GM21723 (cell line): ENCODE data around the gene MARK1.
A peak's percentile ranks its signal among the peaks of the same experiment; 100 is the strongest.

Source experiments
- ATAC-seq: cut with Tn5 transposase; IDR thresholded peaks from one replicate; pipeline ENCODE4 v1.9.1; 2021; ENCODE audit warnings: mild to moderate bottlenecking, moderate library complexity; ENCODE audit not compliant: unreplicated experiment

MARK1 gene

DNA sequence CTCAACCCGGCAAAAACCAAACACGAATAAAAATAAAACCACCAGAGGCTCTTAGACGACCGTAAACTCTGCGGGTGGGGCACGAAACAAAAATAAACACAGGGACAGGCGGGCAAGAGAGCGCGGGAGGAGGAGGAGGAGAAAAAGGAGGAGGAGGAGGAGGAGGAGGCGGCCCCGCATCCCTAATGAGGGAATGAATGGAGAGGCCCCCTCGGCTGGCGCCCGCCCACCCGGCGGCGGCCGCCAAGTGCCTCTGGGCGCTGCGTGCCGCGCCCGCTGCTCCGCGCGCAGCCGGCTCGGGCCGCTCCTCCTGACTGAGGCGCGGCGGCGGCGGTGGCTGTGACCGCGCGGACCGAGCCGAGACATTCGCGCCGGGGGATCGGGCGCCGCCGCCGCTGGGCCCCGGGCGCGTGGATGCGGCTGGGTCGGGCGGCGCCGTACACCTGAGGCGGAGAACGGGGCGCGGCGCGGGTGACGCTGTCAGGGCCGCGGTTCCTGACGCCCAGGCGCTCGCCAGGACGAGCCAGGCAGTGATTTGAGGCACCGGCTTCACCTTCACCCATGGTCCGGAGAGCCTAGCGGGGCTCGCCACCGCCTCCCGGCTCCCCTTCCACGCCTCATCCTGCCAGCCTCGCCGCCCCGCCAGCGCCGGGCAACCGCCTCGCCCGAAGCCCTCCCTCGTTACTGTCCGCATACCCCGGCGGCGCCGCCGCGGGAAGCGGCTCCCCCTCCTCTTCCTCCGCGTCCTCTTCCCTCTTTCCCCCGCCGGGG is at the start of gene MARK1:
Gene MARK1 (plus strand): TSS at position 229 of the 771 bp plus-strand sequence. CDS start 687 bp downstream, outside the sequence.
- peak; percentile 58 for ATAC-seq

DNA sequence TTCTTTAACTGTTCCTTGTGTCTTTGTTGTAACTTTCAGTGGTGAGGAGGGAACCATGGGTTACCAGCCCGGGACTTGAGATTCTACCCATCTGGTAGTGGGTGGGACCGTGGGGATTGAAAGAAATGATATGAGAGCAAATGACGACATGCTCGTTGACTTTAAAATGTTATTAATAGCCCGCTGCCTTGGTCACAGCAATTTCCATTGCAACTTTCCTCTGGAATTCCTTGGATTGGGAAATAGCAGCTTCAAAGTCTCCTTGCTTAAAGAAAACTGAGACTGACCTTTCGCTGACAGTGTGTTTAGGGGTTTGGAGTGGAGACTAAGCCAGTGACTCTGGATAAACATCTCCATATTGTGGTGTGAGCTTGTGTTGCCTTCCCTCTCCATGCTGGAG is 44.2 kb upstream of the MARK1 start:
- ATAC-seq: no peak

DNA sequence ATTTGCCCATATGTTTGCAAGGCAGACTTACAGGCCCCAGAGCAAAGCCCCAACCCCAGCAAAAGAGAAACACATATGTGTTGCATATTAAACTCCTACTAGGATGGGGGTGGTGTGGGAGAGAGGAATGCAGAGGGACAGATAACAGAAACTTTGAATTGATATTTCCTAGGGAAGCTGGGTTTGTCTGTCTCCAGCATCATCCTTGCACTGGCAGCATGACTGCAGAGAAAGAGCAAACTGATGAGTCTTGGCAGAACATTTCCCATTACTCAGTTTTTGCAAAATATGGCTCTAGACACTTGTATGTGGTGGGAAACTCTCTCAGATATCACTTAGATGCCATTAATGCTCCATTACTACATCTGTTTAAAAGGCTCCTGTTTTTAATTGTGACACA is 43.8 kb upstream of the MARK1 start:
- ATAC-seq: no peak

DNA sequence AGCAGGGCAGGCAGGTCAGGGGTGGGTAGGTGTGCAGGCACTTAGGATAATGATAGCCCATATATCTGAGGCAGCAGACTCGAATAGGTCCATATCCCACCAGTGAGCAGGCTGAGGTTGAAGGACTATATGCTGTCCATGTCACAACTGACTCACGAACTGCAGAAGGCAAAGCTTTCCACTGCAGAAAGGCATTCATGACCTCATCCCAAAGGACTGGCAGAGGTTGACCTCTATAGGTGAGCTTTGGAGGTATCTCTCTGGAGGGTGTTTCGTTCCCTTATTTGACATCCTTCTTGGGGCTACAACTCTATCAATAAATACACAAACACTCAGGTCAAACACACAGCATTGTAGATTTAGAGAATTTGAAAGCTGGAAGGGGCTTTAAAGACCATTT is 42.8 kb upstream of the MARK1 start:
- ATAC-seq: no peak

DNA sequence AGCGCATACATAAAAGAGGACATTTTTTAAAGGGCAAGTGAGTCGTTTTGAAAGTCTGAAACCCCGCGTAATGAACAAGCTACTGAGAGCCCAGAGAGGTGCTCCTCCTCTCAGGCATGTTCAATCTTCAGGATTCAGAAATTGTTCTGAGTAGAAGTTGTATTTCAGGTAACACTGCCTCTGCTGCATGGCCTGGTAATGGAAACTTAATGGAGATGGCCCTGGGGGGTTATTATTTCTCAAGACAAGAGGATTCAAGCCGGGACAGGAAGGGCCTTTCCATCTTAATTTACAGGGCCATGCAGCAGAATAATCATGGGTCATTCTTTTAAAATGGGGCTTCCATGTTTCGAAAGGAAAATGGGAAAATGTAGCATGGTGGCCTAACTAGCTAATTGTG is 42.1 kb upstream of the MARK1 start:
- no peak for ATAC-seq

DNA sequence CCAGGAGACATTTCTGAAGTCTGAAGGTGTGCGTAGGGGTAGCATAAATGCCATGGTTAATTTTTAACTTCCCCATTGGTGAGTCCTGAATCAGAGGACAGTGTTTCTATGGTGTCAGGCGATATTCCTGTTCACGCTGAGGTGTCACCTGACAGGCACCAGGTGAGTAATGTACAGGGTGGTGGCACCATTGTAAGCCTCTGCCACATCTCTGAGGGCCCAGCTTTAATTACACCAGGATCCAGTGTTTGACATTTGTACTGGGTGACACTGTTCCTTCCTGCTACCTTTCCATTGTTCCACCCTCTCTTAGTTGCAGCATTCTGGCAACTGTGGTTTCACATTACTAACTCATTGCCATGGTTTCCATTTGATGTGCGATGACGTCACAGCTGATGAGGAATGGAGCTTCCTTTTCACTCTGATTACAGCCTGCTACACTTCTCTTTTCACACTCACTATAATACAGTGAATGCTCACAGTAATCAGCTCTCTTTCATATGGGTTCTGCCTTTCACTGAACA is 40.6 kb upstream of the MARK1 start:
- no peak for ATAC-seq

DNA sequence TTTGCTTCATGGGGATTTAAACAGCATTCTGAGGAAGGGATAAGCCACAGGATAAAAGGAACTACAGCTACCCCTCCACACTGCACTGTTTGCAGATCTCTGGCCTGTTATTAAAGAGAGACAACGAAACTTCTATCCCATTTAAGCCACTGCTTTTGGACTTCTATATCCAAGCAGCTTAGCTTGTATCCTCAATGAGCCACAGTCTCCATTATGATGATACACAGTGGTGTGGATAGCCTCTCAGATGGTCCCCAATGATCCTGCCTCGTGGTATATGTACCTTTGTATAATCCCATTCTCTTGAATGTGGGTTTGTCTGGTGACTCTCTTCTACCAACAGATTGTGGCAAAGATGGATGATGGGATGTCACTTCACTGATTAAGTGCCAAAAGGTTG is 36.0 kb upstream of the MARK1 start:
- ATAC-seq: no peak

DNA sequence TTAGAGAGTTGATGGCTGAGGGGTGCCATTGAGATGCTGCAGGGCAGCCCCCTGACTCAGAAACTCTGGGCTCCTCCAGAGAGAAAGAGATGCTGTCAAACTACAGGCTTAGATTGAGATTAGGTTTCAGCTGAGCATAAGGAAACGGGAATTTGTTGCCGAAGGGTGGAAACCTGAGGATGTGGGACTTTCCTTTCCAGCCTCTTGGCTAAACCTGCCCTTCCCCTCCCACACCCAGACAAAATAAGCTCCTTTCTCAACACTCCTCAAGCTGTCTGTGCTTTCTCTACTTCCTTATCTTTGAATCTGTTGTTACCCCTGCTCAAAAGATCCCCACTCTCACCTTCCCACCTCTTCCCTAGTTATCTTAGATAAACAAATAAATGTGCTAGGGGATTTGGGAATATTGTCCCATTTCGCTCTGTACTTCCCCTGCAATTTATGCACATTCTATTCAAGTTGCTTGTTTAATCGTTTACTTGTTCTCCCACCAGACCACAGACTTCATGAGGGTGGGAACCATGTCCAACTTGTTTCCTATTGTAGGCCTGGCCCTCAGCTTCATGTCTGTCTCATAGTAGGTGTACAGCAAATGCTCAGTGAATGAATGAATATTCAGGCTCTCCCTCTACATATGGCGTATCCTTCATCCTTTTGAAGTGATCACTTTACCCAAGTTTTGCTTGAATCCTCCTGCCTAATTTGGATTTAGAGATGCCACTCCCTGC is 30.6 kb upstream of the MARK1 start:
- ATAC-seq: no peak

DNA sequence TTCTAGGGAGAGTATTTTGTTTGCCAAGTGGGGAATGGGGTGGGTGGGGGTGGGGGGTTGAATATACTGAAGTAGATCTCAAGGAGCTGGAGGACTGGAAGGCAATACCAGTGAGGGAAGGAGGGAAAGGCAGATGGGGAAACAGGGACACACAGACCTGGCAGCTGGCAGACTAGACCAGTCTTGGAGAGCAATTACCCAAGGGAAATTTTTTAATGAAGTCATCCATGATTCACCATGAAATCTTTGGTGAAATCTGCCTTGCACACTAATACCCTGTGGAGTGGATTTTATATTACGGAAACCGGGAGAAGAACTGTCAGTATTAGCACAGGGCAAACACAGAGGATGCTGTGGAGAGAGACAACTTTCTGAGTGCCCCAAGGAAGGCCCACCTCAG is 29.7 kb upstream of the MARK1 start:
- ATAC-seq: no peak

DNA sequence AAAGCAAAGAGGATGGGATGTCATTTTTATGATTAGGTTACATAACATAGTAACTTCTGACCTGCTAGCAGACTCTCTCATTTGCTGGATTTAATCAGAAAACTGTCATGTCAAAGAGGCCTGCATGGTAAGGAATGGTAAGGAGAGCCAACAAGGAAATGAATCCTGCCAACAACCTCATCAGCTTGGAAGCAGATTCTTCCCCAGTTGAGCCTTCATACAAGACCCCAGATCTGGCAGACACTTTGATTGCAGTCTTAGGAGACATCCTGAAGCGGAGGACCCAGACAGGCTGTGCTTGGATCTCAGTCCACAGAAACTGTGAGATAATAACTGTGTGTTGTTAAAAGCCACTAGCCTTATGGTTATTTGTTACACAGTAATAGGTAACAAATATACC is 27.6 kb upstream of the MARK1 start:
- no peak for ATAC-seq

DNA sequence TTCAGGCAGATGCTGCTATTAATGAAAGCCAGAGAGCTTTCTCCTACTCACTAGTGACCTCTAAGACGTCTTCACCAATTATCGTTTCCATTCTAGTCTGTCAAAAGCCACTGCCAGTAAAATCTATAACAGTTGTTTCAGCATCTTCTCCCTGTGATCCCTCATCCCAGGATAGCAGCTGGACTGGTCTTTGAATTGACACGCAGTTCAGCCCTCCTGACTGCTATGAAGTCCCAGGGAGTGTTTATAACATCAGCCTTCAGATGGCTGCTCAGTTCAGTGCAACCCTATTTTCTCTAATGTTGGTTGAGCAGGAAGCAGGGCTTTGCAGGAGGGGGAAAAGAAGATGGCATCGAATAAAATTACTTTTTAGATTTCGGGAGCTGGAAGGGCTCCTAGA is 23.6 kb upstream of the MARK1 start:
- no peak for ATAC-seq

DNA sequence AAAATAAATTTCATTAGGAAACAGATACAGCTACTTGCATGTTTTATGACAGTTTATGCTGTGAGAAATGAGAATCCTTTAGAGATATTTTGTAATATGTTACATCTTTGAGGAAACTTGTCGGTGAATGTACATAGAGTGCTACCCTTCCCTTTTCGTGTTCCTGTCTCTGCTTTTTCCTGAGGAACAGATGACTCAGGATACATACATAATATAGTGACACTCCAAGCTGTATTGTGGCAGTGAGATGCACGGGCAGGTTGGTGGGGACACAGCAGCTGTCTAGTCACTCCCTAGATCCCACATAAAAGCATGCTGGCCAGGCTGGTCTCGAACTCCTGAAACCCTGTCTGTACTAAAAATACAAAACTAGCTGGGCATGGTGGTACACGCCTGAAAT is 20.9 kb upstream of the MARK1 start:
- no peak for ATAC-seq

DNA sequence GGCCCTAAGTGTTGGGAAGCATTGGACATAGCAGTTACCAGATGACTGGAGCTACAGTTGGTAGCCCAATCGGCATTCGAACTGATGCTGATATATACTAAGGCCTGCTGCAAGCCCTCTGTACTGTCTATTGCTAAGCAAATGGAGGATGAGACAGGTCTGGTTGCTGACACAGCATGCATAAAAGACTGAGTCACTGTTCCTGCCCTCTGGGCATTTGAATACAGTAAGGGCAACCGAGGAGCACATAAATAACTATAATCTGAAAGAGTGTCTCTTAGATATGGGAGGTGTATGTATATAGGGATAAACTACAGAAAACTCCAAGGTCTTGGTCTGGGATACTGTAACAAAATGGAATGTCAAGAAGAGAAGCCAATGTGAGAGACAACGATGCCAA is 16.8 kb upstream of the MARK1 start:
- ATAC-seq: no peak

DNA sequence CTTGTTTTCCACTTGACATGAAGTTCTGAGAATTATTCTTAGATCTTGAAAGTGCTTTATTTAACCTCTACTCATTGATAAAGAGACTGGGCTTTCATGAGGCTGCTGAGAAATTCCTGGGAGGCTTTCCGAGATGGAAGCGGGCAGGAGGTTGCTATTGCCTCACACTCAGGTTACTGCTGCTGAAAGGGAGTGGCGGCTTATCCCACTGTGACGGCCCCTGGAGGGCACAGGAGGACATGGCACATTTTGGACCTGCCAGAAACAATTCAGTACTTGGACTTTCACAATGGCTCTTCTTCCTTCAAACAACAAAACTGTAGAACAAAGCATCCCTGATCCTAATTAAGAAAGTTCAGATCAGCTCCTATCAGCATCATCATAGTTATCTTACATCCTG is 16.2 kb upstream of the MARK1 start:
- no peak for ATAC-seq

DNA sequence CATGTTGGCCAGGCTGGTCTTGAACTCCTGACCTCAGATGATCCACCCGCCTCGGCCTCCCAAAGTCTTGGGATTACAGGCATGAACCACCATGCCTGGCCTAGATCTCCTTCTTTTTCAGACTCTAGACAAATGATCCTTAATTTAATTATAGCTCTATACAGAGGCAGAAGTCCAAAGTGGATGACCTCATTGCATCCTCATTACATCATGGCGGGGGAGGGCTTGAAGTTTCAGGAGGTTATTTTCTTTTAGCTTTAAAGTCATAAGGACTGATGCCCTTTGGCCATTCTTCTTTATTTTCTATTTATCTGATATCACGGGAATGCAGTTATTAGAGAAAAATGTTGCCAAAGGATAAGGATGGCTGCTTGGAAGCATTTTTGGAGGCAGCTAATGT is 14.1 kb upstream of the MARK1 start:
- ATAC-seq: no peak

DNA sequence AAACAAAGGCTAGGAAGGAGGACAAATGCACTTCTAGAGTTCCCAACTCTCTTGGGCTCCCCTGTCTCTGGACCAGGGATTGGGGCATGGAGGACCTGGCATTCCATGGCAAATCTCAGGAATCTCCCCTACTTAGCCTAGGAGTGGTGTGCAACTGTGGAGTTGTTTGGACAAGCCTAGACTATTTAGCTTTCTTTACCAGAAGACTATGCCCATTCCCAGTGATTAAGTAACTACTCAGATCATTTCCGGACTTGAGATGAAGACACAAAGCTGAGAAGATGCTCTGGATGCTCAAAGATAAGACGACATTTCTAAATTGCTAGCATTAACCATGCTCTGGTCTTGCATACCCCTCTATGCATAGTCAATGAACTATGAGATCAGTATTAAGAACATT is 13.7 kb upstream of the MARK1 start:
- no peak for ATAC-seq

DNA sequence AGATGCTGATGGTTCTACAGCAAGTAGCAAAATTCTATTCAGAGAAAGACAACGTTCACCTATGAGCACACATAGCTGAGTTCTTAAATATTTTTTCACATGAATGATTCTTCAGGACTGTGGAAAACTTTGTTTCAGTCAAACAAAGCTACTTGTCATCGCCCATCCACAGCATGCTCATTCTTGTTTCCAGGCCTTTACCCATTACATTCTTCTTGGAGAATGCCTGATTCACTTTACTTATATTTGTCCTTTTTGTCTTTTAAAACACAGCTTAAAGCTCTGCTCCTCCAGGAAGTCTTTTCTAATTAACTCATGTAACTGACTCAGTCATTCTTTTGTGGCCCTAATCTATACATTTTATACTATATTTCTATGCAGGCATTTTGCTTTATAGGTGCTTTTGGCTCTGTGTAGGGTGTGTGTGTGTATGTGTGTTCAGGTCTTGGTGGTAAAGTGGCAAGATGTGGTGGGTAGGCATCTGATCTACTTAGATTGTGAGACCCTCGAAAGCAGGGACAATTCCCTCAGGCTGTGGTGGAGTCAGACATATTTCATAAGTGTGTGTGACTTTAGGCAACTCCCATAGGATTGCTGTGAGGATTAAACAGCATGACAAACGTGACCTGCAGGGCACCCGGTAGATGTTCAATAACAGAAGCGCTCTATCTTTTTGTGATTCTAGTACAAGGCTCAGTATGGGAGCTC is 11.8 kb upstream of the MARK1 start:
- no peak for ATAC-seq

DNA sequence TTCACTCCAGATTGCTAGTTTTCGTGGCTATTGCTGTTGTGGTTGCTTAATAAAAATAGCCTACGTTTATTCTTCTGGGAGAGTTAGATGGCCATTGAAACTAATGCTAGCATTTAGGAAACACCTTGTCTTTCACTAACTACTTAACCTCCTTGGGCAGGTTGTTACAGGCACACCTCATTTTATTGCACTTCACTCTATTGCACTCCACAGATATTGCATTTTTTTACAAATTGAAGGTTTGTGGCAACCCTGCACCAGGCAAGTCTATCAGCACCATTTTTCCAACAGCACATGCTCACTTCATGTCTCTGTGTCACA is 11.3 kb upstream of the MARK1 start:
- ATAC-seq: no peak

DNA sequence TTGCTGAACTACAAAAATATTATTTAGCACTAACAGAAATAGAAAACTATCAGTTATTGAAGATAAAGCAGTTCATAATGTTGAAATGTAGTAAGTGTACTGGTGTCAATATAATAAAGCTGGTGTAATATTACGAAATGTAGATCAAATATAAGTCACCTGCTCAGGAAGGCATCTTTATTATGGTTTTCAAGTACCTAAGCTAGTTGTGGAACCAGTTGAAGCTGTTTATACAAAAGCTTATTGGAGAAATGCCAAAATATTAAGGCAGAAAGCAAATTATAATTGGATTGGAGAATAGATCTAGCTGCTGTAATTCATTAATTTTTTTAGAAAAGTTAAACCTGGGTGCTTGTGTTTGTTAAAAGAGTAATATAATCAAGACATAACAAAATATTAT is 6.2 kb upstream of the MARK1 start:
- ATAC-seq: no peak

DNA sequence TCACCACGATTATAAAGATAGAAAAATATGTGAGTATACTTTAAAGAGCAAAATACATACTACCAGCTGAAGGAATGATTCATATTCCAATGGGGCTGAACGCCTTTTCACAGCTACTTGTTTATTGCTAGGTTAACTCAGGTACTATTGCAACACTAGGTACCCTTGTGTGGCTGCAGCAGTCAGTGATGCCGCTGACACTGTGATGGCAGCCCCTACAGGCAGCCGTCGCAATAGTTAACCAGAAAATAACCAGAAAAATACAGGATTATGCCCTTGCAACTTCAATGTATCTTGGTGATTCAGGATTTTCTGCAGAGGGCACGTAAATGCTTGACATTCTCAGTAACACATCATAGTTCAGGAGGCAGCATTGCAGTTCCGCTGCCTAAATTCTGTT is 1.6 kb upstream of the MARK1 start:
- ATAC-seq: no peak

DNA sequence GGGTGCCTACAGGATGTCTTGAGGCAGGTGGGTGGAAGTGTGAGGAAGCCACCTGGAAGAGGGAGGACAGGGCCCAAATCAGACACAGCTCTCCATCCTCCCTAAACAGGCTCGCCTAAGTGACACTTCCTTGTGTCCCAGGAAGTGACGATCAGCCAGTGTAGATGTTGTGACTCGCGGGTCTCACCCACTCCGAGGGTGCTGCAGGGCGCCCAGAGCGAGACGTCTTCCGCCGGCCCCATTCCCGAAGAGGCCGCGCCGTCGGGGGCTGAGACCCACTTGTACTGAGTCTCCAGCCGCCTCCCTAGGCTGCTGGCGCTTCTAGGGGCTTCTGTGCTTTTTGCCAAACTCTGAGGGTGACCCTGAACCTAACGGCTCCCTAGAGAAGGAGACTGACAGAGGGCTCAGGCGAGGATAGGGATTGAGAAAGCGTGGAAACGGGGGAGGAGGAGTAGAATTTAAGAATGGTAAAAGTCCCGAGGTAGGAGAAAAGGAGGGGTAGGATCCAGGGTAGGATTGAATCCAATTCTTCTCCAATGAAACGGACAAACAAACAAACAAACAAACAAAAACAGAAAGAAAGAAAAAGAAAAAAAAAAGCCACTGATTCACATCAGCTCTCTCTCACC is 543 bp upstream of the MARK1 start:
- ATAC-seq: peak; percentile 35
